KMS-11 (cell line): ENCODE measurements around the gene TNIP1.

Experiments used
- H2AFZ ChIP-seq: fragments of 200-600 bp; sonication (generic); 2 replicates; pipeline ENCODE4 v1.6.1; 2016; ENCODE audit warnings: antibody characterized with exemption, mixed run types, low read depth
- H3K27ac ChIP-seq: fragments of 200-600 bp; sonication (generic); 2 replicates; pipeline ENCODE4 v1.6.1; 2016; ENCODE audit warnings: mild to moderate bottlenecking, mixed run types
- H3K27me3 ChIP-seq: fragments of 200-600 bp; sonication (generic); 2 replicates; pipeline ENCODE4 v1.6.1; 2017; ENCODE audit warnings: mild to moderate bottlenecking, low read depth, mixed run types, moderate library complexity; ENCODE audit not compliant: insufficient read depth
- H3K36me3 ChIP-seq: fragments of 200-600 bp; sonication (generic); 2 replicates; pipeline ENCODE4 v1.6.1; 2017; ENCODE audit warnings: mild to moderate bottlenecking, mixed run types; ENCODE audit not compliant: insufficient read depth
- H3K4me1 ChIP-seq: fragments of 200-600 bp; sonication (generic); 2 replicates; pipeline ENCODE4 v1.6.1; 2016; ENCODE audit warnings: mild to moderate bottlenecking, low read depth, mixed run types; ENCODE audit not compliant: poor library complexity, severe bottlenecking
- H3K4me2 ChIP-seq: fragments of 200-600 bp; sonication (generic); 2 replicates; pipeline ENCODE4 v1.7.0; 2016; ENCODE audit warnings: mild to moderate bottlenecking, mixed run types
- H3K4me3 ChIP-seq: fragments of 200-600 bp; sonication (generic); IDR thresholded peaks from 2 replicates; pipeline ENCODE4 v1.6.1; 2017; ENCODE audit warnings: low read depth, low read length, mixed read lengths; ENCODE audit not compliant: insufficient read depth
- H3K79me2 ChIP-seq: fragments of 200-600 bp; sonication (generic); 2 replicates; pipeline ENCODE4 v1.6.1; 2016; ENCODE audit warnings: low read depth, mixed run types; ENCODE audit not compliant: insufficient read depth
- H3K9ac ChIP-seq: fragments of 200-600 bp; sonication (generic); 2 replicates; pipeline ENCODE4 v1.6.1; 2016; ENCODE audit warnings: mild to moderate bottlenecking, mixed run types
- H4K20me1 ChIP-seq: fragments of 200-600 bp; sonication (generic); 2 replicates; pipeline ENCODE4 v1.6.1; 2016; ENCODE audit warnings: mild to moderate bottlenecking, mixed run types; ENCODE audit not compliant: insufficient read depth
- TF ChIP-seq, protein P1 (sequence below): fragments of 200-600 bp; sonication (generic); conservative IDR thresholded peaks from 2 replicates; pipeline ENCODE4 v1.6.1; 2017; ENCODE audit warnings: low read depth, mild to moderate bottlenecking, antibody characterized with exemption, low read length, moderate library complexity, mixed read lengths

Gene TNIP1

GRCh38 chr5:151080613-151081430 is at the start of gene TNIP1:
Gene TNIP1, minus strand, starts transcription at chr5:151081034. Its CDS starts 15,939 bp downstream, at chr5:151065095.
- Histone ChIP-seq H3K9ac (peak within 1 kb of the TSS; percentile 84), H3K79me2 (peaks cover 61% of the 10 kb centered on the region), H2AFZ (peak within 1 kb of the TSS; percentile 41), H4K20me1 (no peaks in the 10 kb centered on the region), H3K4me2 (peak within 1 kb of the TSS; percentile 93), H3K27ac (peak within 1 kb of the TSS; percentile 81), H3K27me3 (no peaks in the 10 kb centered on the region), H3K36me3 (no peaks in the 10 kb centered on the region), H3K4me1 (peaks cover 50% of the 10 kb centered on the region), H3K4me3 (no peak within 1 kb of the TSS)
- TF ChIP-seq, protein P1, sequence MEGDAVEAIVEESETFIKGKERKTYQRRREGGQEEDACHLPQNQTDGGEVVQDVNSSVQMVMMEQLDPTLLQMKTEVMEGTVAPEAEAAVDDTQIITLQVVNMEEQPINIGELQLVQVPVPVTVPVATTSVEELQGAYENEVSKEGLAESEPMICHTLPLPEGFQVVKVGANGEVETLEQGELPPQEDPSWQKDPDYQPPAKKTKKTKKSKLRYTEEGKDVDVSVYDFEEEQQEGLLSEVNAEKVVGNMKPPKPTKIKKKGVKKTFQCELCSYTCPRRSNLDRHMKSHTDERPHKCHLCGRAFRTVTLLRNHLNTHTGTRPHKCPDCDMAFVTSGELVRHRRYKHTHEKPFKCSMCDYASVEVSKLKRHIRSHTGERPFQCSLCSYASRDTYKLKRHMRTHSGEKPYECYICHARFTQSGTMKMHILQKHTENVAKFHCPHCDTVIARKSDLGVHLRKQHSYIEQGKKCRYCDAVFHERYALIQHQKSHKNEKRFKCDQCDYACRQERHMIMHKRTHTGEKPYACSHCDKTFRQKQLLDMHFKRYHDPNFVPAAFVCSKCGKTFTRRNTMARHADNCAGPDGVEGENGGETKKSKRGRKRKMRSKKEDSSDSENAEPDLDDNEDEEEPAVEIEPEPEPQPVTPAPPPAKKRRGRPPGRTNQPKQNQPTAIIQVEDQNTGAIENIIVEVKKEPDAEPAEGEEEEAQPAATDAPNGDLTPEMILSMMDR, result no peak

DNA sequence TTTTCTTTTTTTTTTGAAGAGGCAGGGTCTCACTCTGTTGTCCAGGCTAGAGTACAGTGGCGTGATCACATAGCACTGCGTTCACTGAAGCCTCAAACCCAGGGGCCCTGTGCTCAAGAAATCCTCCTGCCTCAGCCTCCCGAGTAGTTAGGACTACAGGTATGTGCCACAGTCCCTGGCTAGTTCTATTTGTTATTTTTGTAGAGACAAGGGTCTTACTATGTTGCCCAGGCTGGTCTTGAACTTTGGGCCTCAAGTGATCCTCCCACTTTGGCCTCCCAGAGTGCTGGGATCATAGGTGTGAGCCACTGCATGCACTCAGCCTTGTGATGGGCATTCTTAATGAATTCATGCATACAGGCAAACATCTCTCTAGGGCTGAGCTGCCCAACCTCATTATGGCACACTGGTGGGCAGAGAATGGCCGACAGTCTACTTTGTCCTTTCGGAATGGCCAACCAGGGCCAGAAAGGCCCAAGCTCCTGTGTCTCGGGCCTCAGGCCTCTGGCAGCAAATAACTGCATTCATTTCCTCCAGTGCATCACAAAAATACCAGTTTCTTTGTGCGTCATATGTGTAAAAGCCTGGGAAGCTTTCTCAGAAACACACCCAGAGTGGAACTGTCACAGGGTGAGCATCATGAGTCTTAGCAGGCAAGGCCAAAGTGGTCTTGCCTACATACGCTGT is 49.5 kb upstream of the TNIP1 start:
- no peak overlapping the region for H3K9ac ChIP-seq
- no peaks in the 10 kb centered on the region for H3K36me3 ChIP-seq
- no peaks in the 10 kb centered on the region for H3K79me2 ChIP-seq
- no peaks in the 10 kb centered on the region for H4K20me1 ChIP-seq
- no peaks in the 10 kb centered on the region for H3K27me3 ChIP-seq
- no peak overlapping the region for H2AFZ ChIP-seq
- H3K4me3 ChIP-seq, result no peak overlapping the region
- no peak overlapping the region for H3K27ac ChIP-seq
- TF ChIP-seq, protein P1, result no peak
- H3K4me1 ChIP-seq, result peaks cover 17% of the 10 kb centered on the region
- no peak overlapping the region for H3K4me2 ChIP-seq

DNA sequence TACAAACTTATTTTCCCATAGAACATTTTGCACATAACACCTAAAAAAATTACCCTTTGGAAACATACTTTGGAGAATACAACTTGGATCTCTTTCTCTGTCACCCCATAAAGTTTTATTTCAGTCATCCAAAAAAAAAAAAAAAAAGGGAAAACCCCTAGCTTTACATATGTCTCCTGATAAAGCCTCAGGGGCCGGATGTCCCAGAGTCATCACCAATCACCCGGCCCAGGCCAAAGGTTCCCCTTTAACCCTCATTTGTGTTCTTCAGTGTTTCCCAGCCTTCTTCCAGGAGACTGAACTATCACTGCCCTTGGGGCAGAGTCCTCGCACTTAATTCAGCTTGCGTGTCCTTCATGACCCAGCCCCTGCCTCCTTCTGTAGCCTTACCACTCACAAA is 48.0 kb upstream of the TNIP1 start:
- Histone ChIP-seq H3K36me3 (no peaks in the 10 kb centered on the region), H3K4me1 (peaks cover 4% of the 10 kb centered on the region), H3K79me2 (no peaks in the 10 kb centered on the region), H4K20me1 (no peaks in the 10 kb centered on the region), H3K4me2 (no peak overlapping the region), H3K4me3 (no peak overlapping the region), H2AFZ (no peak overlapping the region), H3K27me3 (no peaks in the 10 kb centered on the region), H3K27ac (no peak overlapping the region), H3K9ac (no peak overlapping the region)
- TF ChIP-seq, protein P1, result no peak

DNA sequence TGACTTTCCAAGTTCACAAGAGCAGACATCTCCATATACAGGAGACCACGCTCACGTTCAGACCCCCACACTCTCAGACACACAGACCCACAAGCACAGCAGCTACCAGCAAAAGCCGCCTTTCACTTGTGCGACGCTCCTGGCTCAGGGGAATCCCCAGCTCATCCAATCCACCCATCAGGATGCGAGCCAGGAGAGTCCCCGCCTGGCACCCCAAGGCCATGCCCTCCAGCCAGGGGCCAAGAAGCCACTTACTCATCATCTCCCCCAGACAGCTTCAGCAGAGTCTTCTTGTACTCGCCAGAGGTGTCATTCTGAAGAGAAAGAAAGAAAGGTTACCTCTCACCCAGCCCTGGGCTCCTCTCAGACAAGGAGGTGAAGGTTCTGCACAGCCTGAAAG is 47.1 kb upstream of the TNIP1 start:
- no peaks in the 10 kb centered on the region for H3K79me2 ChIP-seq
- TF ChIP-seq, protein P1, result no peak
- no peaks in the 10 kb centered on the region for H4K20me1 ChIP-seq
- H3K27me3 ChIP-seq, result no peaks in the 10 kb centered on the region
- no peak overlapping the region for H3K4me2 ChIP-seq
- H3K4me1 ChIP-seq, result peaks cover 4% of the 10 kb centered on the region
- H3K9ac ChIP-seq, result no peak overlapping the region
- H3K27ac ChIP-seq, result no peak overlapping the region
- no peak overlapping the region for H3K4me3 ChIP-seq
- no peak overlapping the region for H2AFZ ChIP-seq
- no peaks in the 10 kb centered on the region for H3K36me3 ChIP-seq
